ENCODE data around the gene MED12. TPM values are rescaled to one million over a fixed set of nuclear protein-coding genes. Genes with fewer than 3 reads are reported as not detected.

The MED12 gene
- total RNA-seq (36.6 TPM), polyA plus RNA-seq (17.7 TPM)

GRCh38 chrX:71118032-71118984, at the start of gene MED12:
Gene MED12 (plus strand): TSS chrX:71118596. CDS start chrX:71118755, 159 bp downstream.
- H3K36me3 ChIP-seq (ENCODE audit: insufficient read depth): peaks cover 6% of the 10 kb centered on the region
- WGBS: 1% methylated on average over 56 of the region's 56 CpGs
- peak within 1 kb of the TSS; percentile 84 for H3K27ac ChIP-seq (ENCODE audit: low read depth)
- H3K4me1 ChIP-seq (ENCODE audit: insufficient read depth): no peaks in the 10 kb centered on the region
- DNase-seq (ENCODE audit: extremely low spot score): peak; percentile 54
- H3K4me3 ChIP-seq (ENCODE audit: low read depth, low read length): peak within 1 kb of the TSS; percentile 67

- Histone ChIP-seq H3K36me3 (ENCODE audit: insufficient read depth) (no peaks in the 10 kb centered on the region), H3K27ac (ENCODE audit: low read depth) (no peak overlapping the region), H3K4me1 (ENCODE audit: insufficient read depth) (no peaks in the 10 kb centered on the region), H3K4me3 (ENCODE audit: low read depth, low read length) (no peak overlapping the region)
- DNase-seq (ENCODE audit: extremely low spot score): no peak
- WGBS: 75% methylated on average over 5 of the region's 5 CpGs
These were observed 47.9 kb upstream of the MED12 start for GRCh38 chrX:71070531-71070930.

GRCh38 chrX:71081330-71082123, 36.9 kb upstream of the MED12 start:
- DNase-seq (ENCODE audit: extremely low spot score): no peak
- WGBS: 32% methylated on average over 3 of the region's 3 CpGs
- Histone ChIP-seq H3K4me1 (ENCODE audit: insufficient read depth) (no peaks in the 10 kb centered on the region), H3K27ac (ENCODE audit: low read depth) (no peak overlapping the region), H3K36me3 (ENCODE audit: insufficient read depth) (no peaks in the 10 kb centered on the region), H3K4me3 (ENCODE audit: low read depth, low read length) (no peak overlapping the region)

GRCh38 chrX:71082124-71082647, 36.2 kb upstream of the MED12 start:
- Histone ChIP-seq H3K4me1 (ENCODE audit: insufficient read depth) (no peaks in the 10 kb centered on the region), H3K36me3 (ENCODE audit: insufficient read depth) (no peaks in the 10 kb centered on the region), H3K27ac (ENCODE audit: low read depth) (no peak overlapping the region), H3K4me3 (ENCODE audit: low read depth, low read length) (no peak overlapping the region)
- 78% methylated on average over 5 of the region's 5 CpGs for WGBS
- DNase-seq (ENCODE audit: extremely low spot score): no peak

- 85% methylated on average over 4 of the region's 4 CpGs for WGBS
- H3K4me3 ChIP-seq (ENCODE audit: low read depth, low read length): no peak overlapping the region
- no peaks in the 10 kb centered on the region for H3K4me1 ChIP-seq (ENCODE audit: insufficient read depth)
These were observed 35.6 kb upstream of the MED12 start for GRCh38 chrX:71082822-71083221.

GRCh38 chrX:71085900-71086299, 32.5 kb upstream of the MED12 start:
- Histone ChIP-seq H3K4me3 (ENCODE audit: low read depth, low read length) (no peak overlapping the region), H3K36me3 (ENCODE audit: insufficient read depth) (no peaks in the 10 kb centered on the region), H3K4me1 (ENCODE audit: insufficient read depth) (no peaks in the 10 kb centered on the region), H3K27ac (ENCODE audit: low read depth) (no peak overlapping the region)
- WGBS: 59% methylated on average over 4 of the region's 4 CpGs
- no peak for DNase-seq (ENCODE audit: extremely low spot score)

More at GRCh38 chrX:71082822-71083221, 35.6 kb upstream of the MED12 start:
- no peak for DNase-seq (ENCODE audit: extremely low spot score)
- Histone ChIP-seq H3K27ac (ENCODE audit: low read depth) (no peak overlapping the region), H3K36me3 (ENCODE audit: insufficient read depth) (no peaks in the 10 kb centered on the region)

- Histone ChIP-seq H3K4me1 (ENCODE audit: insufficient read depth) (no peaks in the 10 kb centered on the region), H3K27ac (ENCODE audit: low read depth) (no peak overlapping the region), H3K36me3 (ENCODE audit: insufficient read depth) (no peaks in the 10 kb centered on the region), H3K4me3 (ENCODE audit: low read depth, low read length) (no peak overlapping the region)
- 79% methylated on average over 5 of the region's 5 CpGs for WGBS
- DNase-seq (ENCODE audit: extremely low spot score): no peak
These were observed 27.1 kb upstream of the MED12 start for GRCh38 chrX:71091263-71091662.

GRCh38 chrX:71095033-71095432, 23.4 kb upstream of the MED12 start:
- Histone ChIP-seq H3K4me3 (ENCODE audit: low read depth, low read length) (peak overlapping the region; percentile 45), H3K36me3 (ENCODE audit: insufficient read depth) (no peaks in the 10 kb centered on the region), H3K27ac (ENCODE audit: low read depth) (no peak overlapping the region), H3K4me1 (ENCODE audit: insufficient read depth) (no peaks in the 10 kb centered on the region)
- WGBS: 19% methylated on average over 6 of the region's 6 CpGs
- no peak for DNase-seq (ENCODE audit: extremely low spot score)

- Histone ChIP-seq H3K4me1 (ENCODE audit: insufficient read depth) (no peaks in the 10 kb centered on the region), H3K4me3 (ENCODE audit: low read depth, low read length) (peak within 1 kb of the TSS; percentile 45), H3K36me3 (ENCODE audit: insufficient read depth) (no peaks in the 10 kb centered on the region), H3K27ac (ENCODE audit: low read depth) (no peak within 1 kb of the TSS)
- WGBS: under 1% methylated on average over 29 of the region's 29 CpGs
- peak; percentile 79 for DNase-seq (ENCODE audit: extremely low spot score)
These were observed 22.8 kb upstream of the MED12 start, which contains the start of gene FOXO4 for GRCh38 chrX:71095555-71095980. Gene FOXO4 (plus strand): TSS chrX:71095851. CDS start chrX:71096529, 678 bp downstream.

- Histone ChIP-seq H3K4me1 (ENCODE audit: insufficient read depth) (no peaks in the 10 kb centered on the region), H3K36me3 (ENCODE audit: insufficient read depth) (no peaks in the 10 kb centered on the region), H3K4me3 (ENCODE audit: low read depth, low read length) (peak overlapping the region; percentile 45), H3K27ac (ENCODE audit: low read depth) (no peak overlapping the region)
- under 1% methylated on average over 46 of the region's 46 CpGs for WGBS
- no peak for DNase-seq (ENCODE audit: extremely low spot score)
These were observed 22.2 kb upstream of the MED12 start for GRCh38 chrX:71095981-71096759.

- WGBS: 4% methylated on average over 9 of the region's 9 CpGs
- no peaks in the 10 kb centered on the region for H3K4me1 ChIP-seq (ENCODE audit: insufficient read depth)
- peak overlapping the region; percentile 45 for H3K4me3 ChIP-seq (ENCODE audit: low read depth, low read length)
- H3K36me3 ChIP-seq (ENCODE audit: insufficient read depth): no peaks in the 10 kb centered on the region
- DNase-seq (ENCODE audit: extremely low spot score): no peak
- H3K27ac ChIP-seq (ENCODE audit: low read depth): no peak overlapping the region
These were observed 21.7 kb upstream of the MED12 start for GRCh38 chrX:71096760-71097032.

GRCh38 chrX:71098302-71098701, 20.1 kb upstream of the MED12 start:
- WGBS: 25% methylated on average over 2 of the region's 2 CpGs
- H3K4me3 ChIP-seq (ENCODE audit: low read depth, low read length): no peak overlapping the region
- no peaks in the 10 kb centered on the region for H3K36me3 ChIP-seq (ENCODE audit: insufficient read depth)
- H3K4me1 ChIP-seq (ENCODE audit: insufficient read depth): no peaks in the 10 kb centered on the region
- DNase-seq (ENCODE audit: extremely low spot score): no peak
- H3K27ac ChIP-seq (ENCODE audit: low read depth): no peak overlapping the region

- no peak for DNase-seq (ENCODE audit: extremely low spot score)
These were observed 19.4 kb upstream of the MED12 start for GRCh38 chrX:71098951-71099506.

More at GRCh38 chrX:71098951-71099506, 19.4 kb upstream of the MED12 start:
- no peaks in the 10 kb centered on the region for H3K4me1 ChIP-seq (ENCODE audit: insufficient read depth)
- no peak overlapping the region for H3K4me3 ChIP-seq (ENCODE audit: low read depth, low read length)
- no peak overlapping the region for H3K27ac ChIP-seq (ENCODE audit: low read depth)
- WGBS: 71% methylated on average over 5 of the region's 5 CpGs
- no peaks in the 10 kb centered on the region for H3K36me3 ChIP-seq (ENCODE audit: insufficient read depth)

Measured in urinary bladder (tissue), 4 donors.